RWPE1 (cell line): ENCODE measurements around the gene PTPN18.

ENCODE experiments used
- CTCF ChIA-PET: fragments of 350-600 bp; sonication (Branson Sonifier 250); formaldehyde crosslinking; extraction: SDS; loops from one replicate; lab custom pipeline; 2021; lab: Yijun Ruan, JAX
- POLR2A ChIA-PET: fragments of 400-600 bp; formaldehyde crosslinking; extraction: SDS; loops from one replicate; lab custom pipeline; 2020; ENCODE audit warnings: antibody characterized with exemption; ENCODE audit not compliant: low non-redundant PET; lab: Yijun Ruan, JAX
- DNase-seq: peaks from one replicate; pipeline ENCODE4 v3.0.0; 2012; ENCODE audit warnings: low spot score
- H3K27ac ChIP-seq: fragments of 450-650 bp; 2 replicates; pipeline ENCODE4 v1.5.1; 2017
- TF ChIP-seq, protein P1 (sequence below): fragments of 450-650 bp; conservative IDR thresholded peaks from 2 replicates; pipeline ENCODE4 v1.5.1; 2017; ENCODE audit warnings: low read depth, mild to moderate bottlenecking

Gene PTPN18

DNA sequence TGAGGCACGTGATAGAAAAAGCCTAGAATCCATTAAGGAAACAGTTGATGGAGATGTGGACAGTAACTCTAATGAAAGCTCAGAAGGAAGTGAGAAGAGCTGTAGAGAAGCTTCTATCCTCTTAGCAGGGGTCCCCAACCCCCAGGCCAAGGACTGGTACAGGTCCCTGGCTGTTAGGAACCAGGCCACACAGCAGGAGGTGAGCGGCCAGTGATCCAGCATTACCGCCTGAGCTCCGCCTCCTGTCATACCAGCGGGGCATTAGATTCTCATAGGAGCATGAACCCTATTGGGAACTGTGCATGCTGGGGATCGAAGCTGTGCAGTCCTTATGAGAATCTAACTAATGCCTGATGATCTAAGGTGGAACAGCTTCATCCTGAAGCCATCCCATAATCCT, 21.8 kb upstream of the PTPN18 start:
- ChIA-PET CTCF (interaction anchor here (0.7 to 4.1 kb wide), 3 partner anchors 36 to 178 kb away, joined by 5 to 29 read pairs (median 6); no protein-coding TSS in a partner anchor), POLR2A (no interaction called here)
- no peak for DNase-seq
- H3K27ac ChIP-seq = no peak overlapping the region
- TF ChIP-seq, protein P1, sequence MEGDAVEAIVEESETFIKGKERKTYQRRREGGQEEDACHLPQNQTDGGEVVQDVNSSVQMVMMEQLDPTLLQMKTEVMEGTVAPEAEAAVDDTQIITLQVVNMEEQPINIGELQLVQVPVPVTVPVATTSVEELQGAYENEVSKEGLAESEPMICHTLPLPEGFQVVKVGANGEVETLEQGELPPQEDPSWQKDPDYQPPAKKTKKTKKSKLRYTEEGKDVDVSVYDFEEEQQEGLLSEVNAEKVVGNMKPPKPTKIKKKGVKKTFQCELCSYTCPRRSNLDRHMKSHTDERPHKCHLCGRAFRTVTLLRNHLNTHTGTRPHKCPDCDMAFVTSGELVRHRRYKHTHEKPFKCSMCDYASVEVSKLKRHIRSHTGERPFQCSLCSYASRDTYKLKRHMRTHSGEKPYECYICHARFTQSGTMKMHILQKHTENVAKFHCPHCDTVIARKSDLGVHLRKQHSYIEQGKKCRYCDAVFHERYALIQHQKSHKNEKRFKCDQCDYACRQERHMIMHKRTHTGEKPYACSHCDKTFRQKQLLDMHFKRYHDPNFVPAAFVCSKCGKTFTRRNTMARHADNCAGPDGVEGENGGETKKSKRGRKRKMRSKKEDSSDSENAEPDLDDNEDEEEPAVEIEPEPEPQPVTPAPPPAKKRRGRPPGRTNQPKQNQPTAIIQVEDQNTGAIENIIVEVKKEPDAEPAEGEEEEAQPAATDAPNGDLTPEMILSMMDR = no peak

DNA sequence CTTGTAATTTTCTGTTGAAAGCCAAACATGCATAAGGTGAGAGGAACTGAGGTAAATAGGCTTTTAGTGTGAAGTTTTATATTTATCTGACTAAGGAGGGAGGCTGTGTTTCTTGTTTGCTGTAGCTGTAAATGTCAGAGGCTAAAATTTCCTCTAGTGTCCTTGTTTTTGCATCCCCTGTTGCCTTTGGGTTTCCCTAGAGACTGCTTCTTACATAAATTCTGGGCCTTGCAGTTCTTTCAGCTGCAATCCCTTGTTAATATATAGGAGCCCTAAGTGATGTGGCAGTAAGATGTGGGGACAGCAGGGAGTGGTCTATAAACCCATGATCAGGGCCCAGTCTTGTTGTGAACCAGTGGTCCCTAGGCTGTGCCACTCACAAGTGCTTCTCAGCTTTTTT, 20.6 kb upstream of the PTPN18 start:
- no peak overlapping the region for H3K27ac ChIP-seq
- POLR2A ChIA-PET = no interaction called here
- no peak for DNase-seq
- CTCF ChIA-PET = interaction anchor here (4.1 kb wide), 1 partner anchor 47 kb away, joined by 29 read pairs; no protein-coding TSS in a partner anchor
- TF ChIP-seq, protein P1 = no peak

- no peak for DNase-seq
- CTCF ChIA-PET = interaction anchor here (2.5 to 4.1 kb wide), 2 partner anchors 48 kb away, joined by 8 to 29 read pairs; no protein-coding TSS in a partner anchor
- POLR2A ChIA-PET = no interaction called here
- H3K27ac ChIP-seq = no peak overlapping the region; the same call in 1 of the 2 replicates
- TF ChIP-seq, protein P1 = no peak
Observed at GRCh38 chr2:130336150-130336876, 19.5 kb upstream of the PTPN18 start.

DNA sequence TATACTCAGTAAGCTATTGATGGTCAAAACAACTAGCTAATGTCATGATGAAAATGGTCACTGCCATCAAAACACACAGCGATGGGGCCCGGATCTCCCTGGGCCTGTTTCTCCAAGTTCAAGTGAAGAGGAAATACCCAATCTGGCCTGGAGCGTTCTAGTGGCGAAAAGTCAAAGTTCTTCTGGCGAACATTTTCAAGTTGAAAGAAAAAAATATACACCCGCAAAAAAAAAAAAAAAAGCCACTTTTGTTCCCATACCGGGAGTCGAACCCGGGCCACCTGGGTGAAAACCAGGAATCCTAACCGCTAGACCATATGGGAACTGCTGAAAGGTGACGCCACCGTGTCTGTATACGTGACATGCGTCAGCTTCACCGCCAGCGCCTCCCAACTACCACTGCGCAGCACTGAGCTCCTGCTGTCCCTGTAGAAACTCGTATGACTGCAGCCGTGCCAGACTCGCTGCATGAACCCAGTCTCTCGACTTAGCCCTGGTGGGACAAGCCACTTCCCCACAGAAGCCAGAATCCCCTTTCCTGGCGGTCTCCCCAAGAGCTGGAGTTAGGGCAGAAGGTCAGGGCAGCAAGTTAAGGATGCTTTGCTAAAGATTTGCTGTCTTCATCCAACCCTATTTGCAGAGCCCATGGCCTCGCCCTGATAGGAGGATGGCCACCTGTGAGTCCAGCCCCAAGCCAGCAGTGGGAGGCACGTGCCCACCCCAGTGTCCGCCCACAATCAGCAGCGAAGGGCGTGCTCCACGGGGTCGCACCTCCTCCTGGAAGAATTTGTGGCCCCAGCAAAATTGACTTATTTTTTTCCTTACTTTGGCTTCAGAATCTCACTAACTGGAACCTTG, 18.8 kb upstream of the PTPN18 start:
- TF ChIP-seq, protein P1 = no peak
- ChIA-PET POLR2A (no interaction called here), CTCF (interaction anchor here (2.5 kb wide), 1 partner anchor 49 kb away, joined by 8 read pairs; no protein-coding TSS in a partner anchor)
- H3K27ac ChIP-seq = peak overlapping the region; percentile 83
- DNase-seq = peak; percentile 82

DNA sequence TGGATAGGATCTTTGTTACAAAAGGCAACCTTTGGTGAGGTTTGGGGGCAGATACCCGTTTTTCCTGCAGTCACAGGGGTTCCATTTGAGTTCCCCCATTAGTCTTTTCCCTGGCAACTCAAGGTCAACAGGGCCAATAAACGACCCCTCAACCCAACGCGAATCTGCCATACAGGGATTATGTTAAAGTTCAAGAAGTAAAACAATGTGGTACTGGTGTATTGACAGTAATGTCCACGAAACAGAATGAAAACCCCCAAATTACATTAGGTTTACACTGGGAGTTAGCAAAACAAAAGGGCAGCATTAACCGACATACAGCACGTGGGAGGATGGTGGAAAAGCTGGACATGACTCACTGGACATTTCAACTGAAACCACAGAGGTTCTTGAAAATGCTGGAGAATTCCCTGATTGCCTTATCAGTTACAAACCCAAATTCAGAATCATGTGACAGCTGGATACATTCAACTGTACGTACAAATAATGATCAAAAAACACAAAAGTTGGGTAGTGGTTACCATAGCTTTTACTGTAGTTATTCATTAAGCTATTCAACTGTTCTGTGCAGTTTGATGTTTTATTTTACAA, 18.0 kb upstream of the PTPN18 start:
- ChIA-PET POLR2A (no interaction called here), CTCF (interaction anchor here (1.3 to 2.5 kb wide), 2 partner anchors 49 to 157 kb away, joined by 3 to 8 read pairs; partner anchors contain the start of gene SMPD4)
- TF ChIP-seq, protein P1 = no peak
- peak overlapping the region; percentile 83 for H3K27ac ChIP-seq
- peak; percentile 15 for DNase-seq
